ENCODE results near the gene TENM3.

Gene TENM3

DNA sequence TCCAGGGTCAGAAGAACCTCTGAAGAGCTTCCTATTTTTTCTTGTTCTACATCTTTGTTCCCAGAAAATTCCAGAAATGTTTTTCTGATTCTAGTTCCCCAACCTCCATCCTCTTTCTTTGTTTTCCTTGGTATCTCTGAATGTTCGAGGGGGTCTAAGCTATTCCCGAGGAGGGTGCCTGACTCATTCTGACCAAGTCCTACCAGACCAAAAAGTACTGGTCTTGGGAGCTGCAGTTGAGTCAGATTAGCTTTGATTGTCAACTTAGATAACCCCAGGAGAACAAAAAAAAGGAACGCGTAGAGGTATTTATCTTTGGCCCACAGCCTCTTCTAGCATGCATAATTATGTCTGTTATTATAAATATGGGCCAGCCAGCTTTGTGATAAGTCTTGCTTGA, 12.1 kb upstream of the TENM3 start:
- H4K20me1 ChIP-seq (ENCODE audit: insufficient read depth, low read length): no peaks in the 10 kb centered on the region
- H3K4me2 ChIP-seq (ENCODE audit: low read depth, low read length): no peak overlapping the region
- H3K36me3 ChIP-seq (replicated peaks; ENCODE audit: insufficient read depth, low read length): no peaks in the 10 kb centered on the region
- no peaks in the 10 kb centered on the region for H3K79me2 ChIP-seq (ENCODE audit: low read length)
- H3K4me1 ChIP-seq (ENCODE audit: low read length): no peaks in the 10 kb centered on the region
- H3K4me3 ChIP-seq (ENCODE audit: low read length): no peak overlapping the region
- no peaks in the 10 kb centered on the region for H3F3A ChIP-seq (ENCODE audit: insufficient read depth, low read length)
- no peaks in the 10 kb centered on the region for H3K27me3 ChIP-seq (replicated peaks; ENCODE audit: insufficient read depth, low read length)
- no peaks in the 10 kb centered on the region for H3K9me2 ChIP-seq (replicated peaks; ENCODE audit: insufficient read depth, low read length)
- no peak overlapping the region for H2AFZ ChIP-seq (ENCODE audit: low read length)
- H3K27ac ChIP-seq (ENCODE audit: low read length): no peak overlapping the region
- no peak for TF ChIP-seq EZH2 (optimal IDR thresholded peaks at IDR 0.05; ENCODE audit: low read depth, low read length)
- TF ChIP-seq, protein P1, sequence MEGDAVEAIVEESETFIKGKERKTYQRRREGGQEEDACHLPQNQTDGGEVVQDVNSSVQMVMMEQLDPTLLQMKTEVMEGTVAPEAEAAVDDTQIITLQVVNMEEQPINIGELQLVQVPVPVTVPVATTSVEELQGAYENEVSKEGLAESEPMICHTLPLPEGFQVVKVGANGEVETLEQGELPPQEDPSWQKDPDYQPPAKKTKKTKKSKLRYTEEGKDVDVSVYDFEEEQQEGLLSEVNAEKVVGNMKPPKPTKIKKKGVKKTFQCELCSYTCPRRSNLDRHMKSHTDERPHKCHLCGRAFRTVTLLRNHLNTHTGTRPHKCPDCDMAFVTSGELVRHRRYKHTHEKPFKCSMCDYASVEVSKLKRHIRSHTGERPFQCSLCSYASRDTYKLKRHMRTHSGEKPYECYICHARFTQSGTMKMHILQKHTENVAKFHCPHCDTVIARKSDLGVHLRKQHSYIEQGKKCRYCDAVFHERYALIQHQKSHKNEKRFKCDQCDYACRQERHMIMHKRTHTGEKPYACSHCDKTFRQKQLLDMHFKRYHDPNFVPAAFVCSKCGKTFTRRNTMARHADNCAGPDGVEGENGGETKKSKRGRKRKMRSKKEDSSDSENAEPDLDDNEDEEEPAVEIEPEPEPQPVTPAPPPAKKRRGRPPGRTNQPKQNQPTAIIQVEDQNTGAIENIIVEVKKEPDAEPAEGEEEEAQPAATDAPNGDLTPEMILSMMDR (IDR thresholded peaks at IDR 0.05; ENCODE audit: low read length): no peak
- no peak for TF ChIP-seq EZH2phosphoT487 (IDR thresholded peaks at IDR 0.05; ENCODE audit: low read length)
- H3K9ac ChIP-seq (ENCODE audit: low read length): no peak overlapping the region
- no peak for DNase-seq
- H3K9me3 ChIP-seq (replicated peaks; ENCODE audit: insufficient read depth, low read length): no peaks in the 10 kb centered on the region

DNA sequence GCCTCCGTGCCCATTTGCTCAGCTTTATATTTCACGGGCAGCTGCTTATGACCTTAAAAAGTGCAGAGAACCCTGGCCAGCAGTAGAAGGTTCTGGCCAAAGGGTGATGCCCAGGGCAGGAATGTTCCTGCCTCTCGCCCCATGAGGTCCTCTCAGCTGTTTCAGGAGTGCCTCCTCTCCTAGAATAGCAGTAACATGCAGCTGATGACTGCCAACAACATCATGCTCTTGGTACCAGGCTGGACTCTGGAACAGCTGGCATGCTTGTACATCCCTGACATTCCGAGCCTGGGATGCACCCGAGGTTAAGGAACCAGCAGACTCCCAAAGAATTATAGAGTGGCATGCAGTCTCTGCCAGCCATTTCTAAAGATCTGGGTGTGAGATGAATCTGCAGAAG, 11.7 kb upstream of the TENM3 start:
- Histone ChIP-seq H3K4me2 (ENCODE audit: low read depth, low read length) (no peak overlapping the region), H3K9me2 (replicated peaks; ENCODE audit: insufficient read depth, low read length) (no peaks in the 10 kb centered on the region), H3K4me1 (ENCODE audit: low read length) (no peaks in the 10 kb centered on the region), H3K27ac (ENCODE audit: low read length) (no peak overlapping the region), H3K79me2 (ENCODE audit: low read length) (no peaks in the 10 kb centered on the region), H3K36me3 (replicated peaks; ENCODE audit: insufficient read depth, low read length) (no peaks in the 10 kb centered on the region), H3K27me3 (replicated peaks; ENCODE audit: insufficient read depth, low read length) (no peaks in the 10 kb centered on the region), H3K9ac (ENCODE audit: low read length) (no peak overlapping the region), H2AFZ (ENCODE audit: low read length) (no peak overlapping the region), H3K9me3 (replicated peaks; ENCODE audit: insufficient read depth, low read length) (no peaks in the 10 kb centered on the region), H3K4me3 (ENCODE audit: low read length) (no peak overlapping the region), H3F3A (ENCODE audit: insufficient read depth, low read length) (no peaks in the 10 kb centered on the region), H4K20me1 (ENCODE audit: insufficient read depth, low read length) (no peaks in the 10 kb centered on the region)
- DNase-seq: no peak
- TF ChIP-seq EZH2phosphoT487 (IDR thresholded peaks at IDR 0.05; ENCODE audit: low read length) (no peak), EZH2 (optimal IDR thresholded peaks at IDR 0.05; ENCODE audit: low read depth, low read length) (no peak)
- TF ChIP-seq, protein P1 (IDR thresholded peaks at IDR 0.05; ENCODE audit: low read length): no peak

DNA sequence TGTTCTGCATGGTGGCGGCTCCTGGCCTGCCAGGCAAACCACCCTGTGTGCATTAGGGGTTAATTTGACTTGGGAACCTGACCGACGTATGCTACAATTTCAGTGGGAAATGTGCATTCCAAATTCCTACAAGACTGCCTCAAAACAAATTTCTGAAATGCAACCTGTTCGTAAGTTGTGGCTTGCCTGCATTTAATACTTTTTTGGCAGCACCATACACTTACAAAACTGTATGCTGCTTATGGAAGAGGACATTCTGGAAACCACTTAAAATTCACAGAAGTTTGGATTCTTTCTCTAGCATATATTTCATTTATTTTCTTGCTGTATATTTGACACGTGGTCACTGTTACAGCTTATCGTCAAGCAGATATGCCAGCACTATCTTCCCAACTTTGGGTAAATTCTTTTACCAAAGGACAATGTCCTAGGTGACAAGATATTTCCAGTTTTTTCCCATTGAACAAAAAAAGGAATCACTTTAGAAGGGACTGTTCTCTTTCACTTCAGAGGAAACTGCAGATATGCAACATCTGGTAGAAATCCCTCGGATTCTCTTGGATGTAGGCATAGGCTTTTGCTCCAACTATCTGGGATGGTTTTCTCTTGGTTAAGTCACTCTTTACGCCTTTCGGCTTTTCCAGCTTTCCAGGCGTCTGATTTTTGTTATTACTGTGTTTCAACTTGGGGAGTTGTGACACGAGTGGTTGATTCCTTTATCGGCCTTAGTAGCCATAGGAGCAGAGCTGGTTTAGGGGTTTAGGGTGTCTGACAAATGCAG, 9.7 kb upstream of the TENM3 start:
- H3K79me2 ChIP-seq (ENCODE audit: low read length): no peaks in the 10 kb centered on the region
- no peaks in the 10 kb centered on the region for H3K36me3 ChIP-seq (replicated peaks; ENCODE audit: insufficient read depth, low read length)
- H4K20me1 ChIP-seq (ENCODE audit: insufficient read depth, low read length): no peaks in the 10 kb centered on the region
- no peaks in the 10 kb centered on the region for H3K9me3 ChIP-seq (replicated peaks; ENCODE audit: insufficient read depth, low read length)
- no peak overlapping the region for H3K9ac ChIP-seq (ENCODE audit: low read length)
- TF ChIP-seq EZH2 (optimal IDR thresholded peaks at IDR 0.05; ENCODE audit: low read depth, low read length): no peak
- TF ChIP-seq EZH2phosphoT487 (IDR thresholded peaks at IDR 0.05; ENCODE audit: low read length): no peak
- TF ChIP-seq, protein P1 (IDR thresholded peaks at IDR 0.05; ENCODE audit: low read length): no peak
- no peak overlapping the region for H3K27ac ChIP-seq (ENCODE audit: low read length)
- H3K4me3 ChIP-seq (ENCODE audit: low read length): no peak overlapping the region
- no peaks in the 10 kb centered on the region for H3K9me2 ChIP-seq (replicated peaks; ENCODE audit: insufficient read depth, low read length)
- H3F3A ChIP-seq (ENCODE audit: insufficient read depth, low read length): no peaks in the 10 kb centered on the region
- no peak for DNase-seq
- no peak overlapping the region for H2AFZ ChIP-seq (ENCODE audit: low read length)
- H3K4me1 ChIP-seq (ENCODE audit: low read length): no peaks in the 10 kb centered on the region
- H3K4me2 ChIP-seq (ENCODE audit: low read depth, low read length): no peak overlapping the region
- no peaks in the 10 kb centered on the region for H3K27me3 ChIP-seq (replicated peaks; ENCODE audit: insufficient read depth, low read length)

All from MM.1S (cell line).